IPS-20b (cell line): ENCODE measurements around the gene MAGI2.

Experiments used
- H3K27ac ChIP-seq: one replicate; pipeline ENCODE4 v1.5.1; 2013; ENCODE audit warnings: low read length
- H3K27me3 ChIP-seq: 2 replicates; pipeline ENCODE4 v1.6.1; 2013; ENCODE audit warnings: mild to moderate bottlenecking, low read length, inconsistent platforms; ENCODE audit not compliant: insufficient read depth
- H3K36me3 ChIP-seq: 2 replicates; pipeline ENCODE4 v1.6.1; 2013; ENCODE audit warnings: low read depth, mild to moderate bottlenecking, inconsistent platforms, low read length, moderate library complexity; ENCODE audit not compliant: insufficient read depth
- H3K4me1 ChIP-seq: 2 replicates; pipeline ENCODE4 v1.6.1; 2013; ENCODE audit warnings: mild to moderate bottlenecking, control low read depth, inconsistent platforms, low read length, moderate library complexity; ENCODE audit not compliant: insufficient read depth
- H3K4me3 ChIP-seq: 2 replicates; pipeline ENCODE4 v1.5.1; 2013; ENCODE audit warnings: mild to moderate bottlenecking, low read length, inconsistent platforms
- H3K9ac ChIP-seq: 2 replicates; pipeline ENCODE4 v1.6.1; 2013; ENCODE audit warnings: low read depth, mild to moderate bottlenecking, inconsistent platforms, low read length, moderate library complexity
- H3K9me3 ChIP-seq: 2 replicates; pipeline ENCODE4 v1.6.1; 2013; ENCODE audit warnings: mild to moderate bottlenecking, low read depth, low read length, inconsistent platforms; ENCODE audit not compliant: insufficient read depth

The MAGI2 gene

GRCh38 chr7:78020136-78020873, 1433.2 kb downstream of the MAGI2 start:
- Histone ChIP-seq H3K9ac (no peak overlapping the region), H3K4me3 (peak overlapping the region; percentile 44; the same call in 1 of the 2 replicates), H3K36me3 (no peaks in the 10 kb centered on the region), H3K27me3 (peaks cover 18% of the 10 kb centered on the region), H3K9me3 (no peaks in the 10 kb centered on the region), H3K27ac (no peak overlapping the region), H3K4me1 (peaks cover 13% of the 10 kb centered on the region; the same call in 1 of the 2 replicates)

GRCh38 chr7:78019447-78020135, 1433.9 kb downstream of the MAGI2 start:
- Histone ChIP-seq H3K9me3 (no peaks in the 10 kb centered on the region), H3K36me3 (no peaks in the 10 kb centered on the region), H3K9ac (peak overlapping the region; percentile 58; the same call in 1 of the 2 replicates), H3K4me3 (peak overlapping the region; percentile 68), H3K4me1 (peaks cover 13% of the 10 kb centered on the region; the same call in 1 of the 2 replicates), H3K27me3 (peaks cover 18% of the 10 kb centered on the region), H3K27ac (no peak overlapping the region)

GRCh38 chr7:78018641-78019446, 1434.6 kb downstream of the MAGI2 start:
- Histone ChIP-seq H3K27ac (no peak overlapping the region), H3K4me1 (peaks cover 15% of the 10 kb centered on the region; the same call in 1 of the 2 replicates), H3K27me3 (peaks cover 18% of the 10 kb centered on the region), H3K36me3 (no peaks in the 10 kb centered on the region), H3K9me3 (no peaks in the 10 kb centered on the region), H3K4me3 (peak overlapping the region; percentile 62), H3K9ac (peak overlapping the region; percentile 13; the same call in 1 of the 2 replicates)

GRCh38 chr7:78017591-78018100, 1435.8 kb downstream of the MAGI2 start:
- Histone ChIP-seq H3K27ac (no peak overlapping the region), H3K9me3 (no peaks in the 10 kb centered on the region), H3K4me3 (peak overlapping the region; percentile 30), H3K9ac (no peak overlapping the region), H3K4me1 (peaks cover 15% of the 10 kb centered on the region; the same call in 1 of the 2 replicates), H3K36me3 (no peaks in the 10 kb centered on the region), H3K27me3 (peaks cover 18% of the 10 kb centered on the region)

GRCh38 chr7:78015574-78016260, 1437.8 kb downstream of the MAGI2 start:
- no peaks in the 10 kb centered on the region for H3K36me3 ChIP-seq
- H3K27ac ChIP-seq: no peak overlapping the region
- H3K4me3 ChIP-seq: no peak overlapping the region
- no peak overlapping the region for H3K9ac ChIP-seq
- H3K9me3 ChIP-seq: no peaks in the 10 kb centered on the region
- peaks cover 15% of the 10 kb centered on the region; the same call in 1 of the 2 replicates for H3K4me1 ChIP-seq
- peaks cover 18% of the 10 kb centered on the region for H3K27me3 ChIP-seq

GRCh38 chr7:78014401-78014800, 1439.1 kb downstream of the MAGI2 start:
- Histone ChIP-seq H3K27ac (no peak overlapping the region), H3K9ac (no peak overlapping the region), H3K4me1 (peaks cover 15% of the 10 kb centered on the region; the same call in 1 of the 2 replicates), H3K27me3 (peaks cover 18% of the 10 kb centered on the region), H3K36me3 (no peaks in the 10 kb centered on the region), H3K9me3 (no peaks in the 10 kb centered on the region), H3K4me3 (no peak overlapping the region)

GRCh38 chr7:78013386-78013785, 1440.1 kb downstream of the MAGI2 start:
- peaks cover 11% of the 10 kb centered on the region for H3K27me3 ChIP-seq

GRCh38 chr7:78011642-78012041, 1441.8 kb downstream of the MAGI2 start:
- no peaks in the 10 kb centered on the region for H3K36me3 ChIP-seq
- peaks cover 3% of the 10 kb centered on the region; the same call in 1 of the 2 replicates for H3K4me1 ChIP-seq
- no peak overlapping the region for H3K4me3 ChIP-seq
- H3K9me3 ChIP-seq: no peaks in the 10 kb centered on the region
- no peak overlapping the region for H3K9ac ChIP-seq
- H3K27ac ChIP-seq: no peak overlapping the region
- no peaks in the 10 kb centered on the region for H3K27me3 ChIP-seq

More at GRCh38 chr7:78013386-78013785, 1440.1 kb downstream of the MAGI2 start:
- H3K27ac ChIP-seq: no peak overlapping the region
- peaks cover 10% of the 10 kb centered on the region; the same call in 1 of the 2 replicates for H3K4me1 ChIP-seq
- no peaks in the 10 kb centered on the region for H3K9me3 ChIP-seq
- no peaks in the 10 kb centered on the region for H3K36me3 ChIP-seq
- H3K9ac ChIP-seq: no peak overlapping the region
- H3K4me3 ChIP-seq: no peak overlapping the region

- Histone ChIP-seq H3K4me1 (no peaks in the 10 kb centered on the region), H3K9ac (no peak overlapping the region), H3K27me3 (no peaks in the 10 kb centered on the region), H3K9me3 (no peaks in the 10 kb centered on the region), H3K36me3 (no peaks in the 10 kb centered on the region), H3K4me3 (no peak overlapping the region), H3K27ac (no peak overlapping the region)
Observed at GRCh38 chr7:78007231-78007630, 1446.2 kb downstream of the MAGI2 start.

- no peaks in the 10 kb centered on the region for H3K4me1 ChIP-seq
- H3K9me3 ChIP-seq: no peaks in the 10 kb centered on the region
- H3K36me3 ChIP-seq: no peaks in the 10 kb centered on the region
- no peaks in the 10 kb centered on the region for H3K27me3 ChIP-seq
- H3K9ac ChIP-seq: no peak overlapping the region
- H3K27ac ChIP-seq: no peak overlapping the region
- H3K4me3 ChIP-seq: no peak overlapping the region
Observed at GRCh38 chr7:78006063-78006755, 1447.3 kb downstream of the MAGI2 start.
